K562 treated with DMSO at 1 percent for 24 hours (cell line): ENCODE data around the gene ARL17B. TPM values are rescaled to one million over a fixed set of nuclear protein-coding genes. Genes with fewer than 3 reads are reported as not detected.

Source experiments
- total RNA-seq: library from RNA; unstranded; fragments of 300-600 nt; gene quantifications from 2 replicates; pipeline ENCODE4 v1.2.3, GENCODE V29; 2022; ENCODE audit warnings: low read depth; ENCODE audit not compliant: insufficient read depth

The ARL17B gene
- total RNA-seq: 1.5 and 1.6 TPM in 2 replicates

GRCh38 chr17:46361755-46362154 is at the start of gene ARL17B:
Gene ARL17B, minus strand, starts transcription at chr17:46361766. Its CDS starts 3,369 bp downstream, at chr17:46358397.

DNA sequence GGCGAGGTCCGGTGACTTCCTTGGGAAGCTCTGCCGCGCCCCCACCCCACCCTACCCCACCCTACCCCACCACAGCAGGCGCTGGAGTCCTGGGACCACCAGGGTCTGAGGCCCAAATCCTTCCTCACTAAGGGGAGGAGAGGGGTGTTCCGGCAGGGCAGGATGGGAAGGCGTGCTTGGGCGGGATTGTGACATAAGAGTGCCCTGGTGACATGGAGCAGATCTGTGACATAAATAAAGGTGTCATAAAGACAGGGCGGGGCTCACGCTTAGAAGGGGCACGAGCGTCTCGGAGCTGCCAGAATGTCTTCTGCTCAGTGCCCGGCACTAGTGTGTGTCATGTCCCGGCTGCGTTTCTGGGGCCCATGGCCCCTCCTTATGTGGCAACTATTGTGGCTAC is 66.7 kb downstream of the ARL17B start, which contains the start of gene LRRC37A:
Gene LRRC37A, plus strand, starts transcription at position 301 of the 400 bp plus-strand sequence. Its CDS starts 3 bp downstream, at position 304.

Other genes starting within 250 kb of the ARL17B start
- gene KANSL1, start 168.3 kb downstream of the ARL17B start, total RNA-seq: 20.3 and 22.5 TPM in 2 replicates
- gene LRRC37A, start 66.6 kb downstream of the ARL17B start, total RNA-seq: 0.87 and 0.88 TPM in 2 replicates
- gene LRRC37A2, start 150.7 kb upstream of the ARL17B start, total RNA-seq: 5.1 and 5.5 TPM in 2 replicates
- 6.0 and 7.1 TPM in 2 replicates for gene ARL17A, start 217.9 kb upstream of the ARL17B start, total RNA-seq
- gene NSF, start 228.9 kb upstream of the ARL17B start, total RNA-seq: 31.5 and 35.6 TPM in 2 replicates